ENCODE data around the gene TEKT3. TPM values are rescaled to one million over a fixed set of nuclear protein-coding genes. Genes with fewer than 3 reads are reported as not detected.

The TEKT3 gene
- polyA plus RNA-seq, 1 donor: 1.8 TPM

DNA sequence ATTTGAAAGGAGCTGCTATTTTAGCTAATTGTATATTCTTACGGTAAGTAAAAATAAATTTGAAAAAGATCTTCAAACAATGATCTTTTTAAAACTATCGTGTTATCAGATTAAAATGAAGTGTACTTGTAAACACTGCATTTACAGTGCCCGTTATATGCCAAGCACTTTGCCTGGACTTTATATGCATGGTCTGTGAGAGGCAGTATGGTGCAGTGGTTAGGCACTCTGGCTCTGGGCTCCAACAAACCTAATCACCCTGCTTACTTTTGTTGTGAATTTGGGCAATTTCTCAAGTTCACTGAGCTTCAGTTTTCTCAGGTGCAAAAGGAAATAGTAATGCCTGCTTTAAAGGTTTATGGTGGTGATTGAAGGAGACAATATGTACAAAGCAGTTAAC, 77.7 kb downstream of the TEKT3 start:
- no peak for DNase-seq

GRCh38 chr17:15263206-15263579, 78.2 kb downstream of the TEKT3 start:
- DNase-seq: peak; percentile 83

- DNase-seq: peak; percentile 94
These were observed 78.8 kb downstream of the TEKT3 start for GRCh38 chr17:15262291-15263205.

GRCh38 chr17:15261802-15262290, 79.6 kb downstream of the TEKT3 start:
- DNase-seq: no peak

GRCh38 chr17:15261258-15261801, 80.1 kb downstream of the TEKT3 start:
- DNase-seq: peak; percentile 66

DNA sequence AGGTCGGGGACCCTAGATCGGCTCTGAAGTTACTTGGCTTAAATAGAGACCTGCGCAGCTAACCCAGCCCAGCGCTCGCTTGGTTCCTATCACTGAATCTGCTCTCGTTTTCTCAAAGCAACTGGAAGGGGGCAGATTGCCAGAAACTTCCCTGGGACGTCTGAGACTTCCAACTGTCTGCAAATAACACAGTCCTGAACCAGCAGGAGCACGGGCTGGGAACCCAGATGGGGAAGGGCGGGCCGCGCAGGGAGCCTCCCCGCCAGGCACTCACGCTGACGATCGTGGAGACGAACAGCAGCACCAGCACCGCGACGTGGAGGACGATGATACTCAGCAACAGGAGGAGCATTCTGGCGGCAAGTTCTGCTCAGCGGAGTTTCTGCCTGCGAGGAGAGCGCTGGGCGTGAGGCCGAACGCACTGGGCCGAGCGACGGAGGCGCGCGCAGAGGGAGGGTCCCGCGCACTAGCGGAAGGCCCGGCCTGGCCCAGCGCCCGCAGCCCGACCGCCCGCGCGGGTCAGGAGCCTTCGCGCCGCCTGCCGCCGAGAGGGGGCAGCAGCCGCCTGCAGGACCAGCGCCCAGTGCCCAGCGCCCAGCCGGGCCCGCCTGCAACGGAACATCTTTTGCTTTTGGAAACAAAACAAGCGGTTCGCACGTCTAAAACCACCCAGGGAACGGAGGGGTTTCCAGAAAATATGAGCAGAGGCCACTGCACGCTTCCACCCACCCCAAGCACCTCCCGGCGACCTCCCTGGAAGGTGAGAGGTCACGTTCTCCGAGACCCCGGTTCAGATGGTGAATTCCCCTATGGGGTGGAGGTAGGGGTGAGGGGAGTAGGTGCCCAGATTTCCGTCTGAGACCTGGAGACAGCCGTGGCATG, 80.8 kb downstream of the TEKT3 start:
- peak; percentile 95 for DNase-seq

DNA sequence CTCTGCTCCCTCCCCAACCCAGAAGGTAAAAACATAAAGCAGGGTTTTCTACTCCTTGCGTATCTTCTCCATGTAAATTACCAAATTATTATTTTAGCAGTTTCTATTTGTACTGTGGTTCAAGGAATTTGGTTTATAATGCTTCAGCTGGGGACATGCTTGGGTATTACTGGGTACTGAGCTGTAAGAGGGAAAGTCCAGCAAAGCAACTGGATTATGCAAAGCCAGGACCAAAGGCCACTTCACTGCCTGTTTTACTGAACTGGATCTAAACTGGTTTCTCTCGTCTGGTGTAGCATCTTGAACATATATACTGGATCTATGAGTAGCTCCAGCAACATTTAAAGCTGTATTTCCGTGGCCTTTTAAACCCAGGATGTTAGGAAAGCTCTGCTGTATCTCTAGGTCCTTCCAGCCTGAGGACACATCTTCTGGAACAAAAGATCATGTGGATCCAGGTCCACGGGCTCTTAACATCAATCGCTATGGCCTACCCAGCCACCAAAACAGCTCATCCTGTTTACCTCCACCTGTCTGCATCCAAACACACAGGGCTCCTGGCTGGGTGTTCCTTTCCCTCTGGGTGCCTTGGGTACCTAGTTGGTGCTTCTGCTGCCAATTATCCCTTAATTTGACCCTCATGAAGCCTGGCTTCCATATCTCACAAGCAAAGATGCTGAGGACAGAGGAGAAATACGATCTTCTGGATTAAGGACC, 83.4 kb downstream of the TEKT3 start:
- no peak for DNase-seq

DNA sequence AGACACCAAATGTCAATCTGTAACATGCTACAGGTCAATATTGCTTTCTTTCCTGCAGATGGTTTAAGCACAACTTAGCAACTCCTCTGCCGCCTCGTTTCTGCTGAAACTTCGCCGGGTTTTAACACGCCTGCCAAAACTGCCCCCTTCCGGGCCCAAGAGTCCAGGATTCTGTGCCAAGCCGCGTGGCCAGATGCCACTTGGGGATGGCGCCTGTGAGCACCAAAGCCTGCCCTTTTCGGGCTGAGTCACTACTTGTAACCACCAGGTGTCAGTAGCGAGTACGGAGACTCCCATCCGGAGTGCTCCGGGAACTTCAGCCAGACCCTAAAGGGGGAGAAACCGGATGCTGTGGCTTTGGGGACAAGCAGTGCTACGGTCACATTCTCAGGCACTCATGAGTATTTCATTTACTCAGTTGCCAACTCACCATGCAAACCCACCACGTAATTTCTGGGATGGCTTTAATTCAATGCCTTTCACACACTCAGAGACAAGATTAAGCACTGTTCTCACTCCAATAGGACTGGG, 84.1 kb downstream of the TEKT3 start:
- peak; percentile 78 for DNase-seq

- DNase-seq: no peak
These were observed 84.7 kb downstream of the TEKT3 start for GRCh38 chr17:15256689-15257088.

- no peak for DNase-seq
These were observed 85.5 kb downstream of the TEKT3 start for GRCh38 chr17:15255713-15256454.

Other genes with a start within 250 kb of the TEKT3 start
- 189 TPM for gene PMP22, start 76.3 kb downstream of the TEKT3 start, polyA plus RNA-seq (ENCODE audit: insufficient read length)
- gene CDRT4, start 126.0 kb upstream of the TEKT3 start, polyA plus RNA-seq (ENCODE audit: insufficient read length): 2.8 TPM
- gene TVP23C, start 221.9 kb upstream of the TEKT3 start, polyA plus RNA-seq (ENCODE audit: insufficient read length): 11.0 TPM

All from hindlimb muscle (tissue), 1 donor.